GM12865 (cell line): ENCODE results near the gene NT5C3A.

Experiments used
- DNase-seq: peaks from one replicate; pipeline ENCODE4 v3.0.0; 2010; ENCODE audit warnings: low read depth
- H3K4me3 ChIP-seq: 2 replicates; pipeline ENCODE4 v1.5.1; 2011; ENCODE audit warnings: mild to moderate bottlenecking, low read depth, low read length, control low read depth
- TF ChIP-seq, protein P1 (sequence below): IDR thresholded peaks from 2 replicates; pipeline ENCODE4 v1.5.1; 2011; ENCODE audit warnings: low read length, control low read depth, low read depth, inconsistent platforms; ENCODE audit not compliant: insufficient read depth; ENCODE audit errors: missing control alignments

The NT5C3A gene

DNA sequence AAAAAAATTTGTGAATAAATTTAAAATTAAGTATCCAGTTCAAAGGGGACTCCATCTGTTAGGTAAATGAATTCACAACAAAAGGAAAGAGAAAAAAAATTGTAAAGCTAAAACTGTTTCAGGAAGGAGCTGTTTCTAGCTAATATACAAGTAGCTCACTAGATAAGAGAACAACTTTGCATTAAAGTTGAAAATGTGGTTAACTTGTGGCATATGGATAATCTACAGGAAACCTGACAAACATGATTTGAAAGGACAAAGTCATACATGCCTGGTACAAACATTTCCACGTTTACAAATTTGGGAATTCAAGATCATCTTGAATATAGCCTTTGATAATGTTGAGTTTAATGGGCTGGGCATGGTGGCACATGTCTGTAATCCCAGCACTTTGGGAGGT lies 8.9 kb downstream of the NT5C3A start:
- H3K4me3 ChIP-seq: no peak overlapping the region
- no peak for DNase-seq
- TF ChIP-seq, protein P1, sequence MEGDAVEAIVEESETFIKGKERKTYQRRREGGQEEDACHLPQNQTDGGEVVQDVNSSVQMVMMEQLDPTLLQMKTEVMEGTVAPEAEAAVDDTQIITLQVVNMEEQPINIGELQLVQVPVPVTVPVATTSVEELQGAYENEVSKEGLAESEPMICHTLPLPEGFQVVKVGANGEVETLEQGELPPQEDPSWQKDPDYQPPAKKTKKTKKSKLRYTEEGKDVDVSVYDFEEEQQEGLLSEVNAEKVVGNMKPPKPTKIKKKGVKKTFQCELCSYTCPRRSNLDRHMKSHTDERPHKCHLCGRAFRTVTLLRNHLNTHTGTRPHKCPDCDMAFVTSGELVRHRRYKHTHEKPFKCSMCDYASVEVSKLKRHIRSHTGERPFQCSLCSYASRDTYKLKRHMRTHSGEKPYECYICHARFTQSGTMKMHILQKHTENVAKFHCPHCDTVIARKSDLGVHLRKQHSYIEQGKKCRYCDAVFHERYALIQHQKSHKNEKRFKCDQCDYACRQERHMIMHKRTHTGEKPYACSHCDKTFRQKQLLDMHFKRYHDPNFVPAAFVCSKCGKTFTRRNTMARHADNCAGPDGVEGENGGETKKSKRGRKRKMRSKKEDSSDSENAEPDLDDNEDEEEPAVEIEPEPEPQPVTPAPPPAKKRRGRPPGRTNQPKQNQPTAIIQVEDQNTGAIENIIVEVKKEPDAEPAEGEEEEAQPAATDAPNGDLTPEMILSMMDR: no peak

DNA sequence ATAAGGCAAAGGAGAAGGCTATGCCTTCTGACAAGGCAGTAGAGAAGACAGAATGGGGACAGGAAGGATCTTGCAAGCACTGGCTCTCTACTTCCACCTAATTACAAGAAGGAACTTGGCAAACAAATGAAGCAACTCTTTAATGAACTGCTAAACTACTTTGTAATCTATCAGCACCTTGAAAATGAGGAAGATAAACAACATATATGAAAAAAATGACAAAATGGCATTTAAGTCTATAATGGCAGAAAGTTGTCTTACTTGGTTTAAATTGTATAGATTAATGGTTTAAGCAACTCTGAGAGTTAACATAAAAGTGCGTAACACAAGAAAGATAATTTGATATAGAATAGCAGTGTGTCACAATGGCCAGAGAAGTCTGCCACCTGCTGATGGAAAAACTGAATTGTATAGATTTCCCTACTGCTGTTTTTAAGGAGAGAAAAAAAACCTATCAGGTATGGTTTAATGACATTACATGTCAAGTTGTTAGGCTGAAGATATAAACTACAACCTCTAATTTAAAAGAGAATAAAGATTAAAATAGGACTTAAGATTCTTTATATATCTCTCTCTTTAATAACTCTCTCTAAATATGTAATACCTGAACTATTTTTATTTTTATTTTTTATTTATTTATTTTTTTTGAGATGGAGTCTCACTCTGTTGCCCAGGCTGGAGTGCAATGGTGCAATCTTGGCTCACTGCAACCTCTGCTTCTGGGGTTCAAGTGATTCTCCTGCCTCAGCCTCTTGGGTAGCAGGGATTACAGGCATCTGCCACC lies 11.8 kb downstream of the NT5C3A start:
- DNase-seq: peak; percentile 53
- TF ChIP-seq, protein P1: peak; percentile 48
- no peak overlapping the region for H3K4me3 ChIP-seq

DNA sequence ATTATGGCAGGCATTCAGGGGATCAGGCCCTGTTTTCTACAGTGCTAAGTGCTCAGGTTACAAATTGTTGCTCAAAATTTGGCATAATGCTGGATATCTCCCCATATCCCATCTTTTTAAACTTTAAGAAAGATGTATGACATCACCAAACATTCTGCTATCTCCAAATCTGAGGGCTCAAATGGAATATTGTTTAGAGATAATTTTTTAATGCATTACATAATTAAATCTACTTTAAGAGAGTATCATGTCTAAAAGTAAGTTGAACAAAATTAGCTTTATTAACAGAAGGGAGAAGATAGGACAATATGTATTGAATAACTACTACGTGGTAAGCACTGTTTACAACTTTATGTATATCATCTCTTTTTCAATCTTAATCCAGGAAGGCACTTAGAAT lies 13.9 kb downstream of the NT5C3A start:
- no peak overlapping the region for H3K4me3 ChIP-seq
- DNase-seq: no peak
- TF ChIP-seq, protein P1: no peak

DNA sequence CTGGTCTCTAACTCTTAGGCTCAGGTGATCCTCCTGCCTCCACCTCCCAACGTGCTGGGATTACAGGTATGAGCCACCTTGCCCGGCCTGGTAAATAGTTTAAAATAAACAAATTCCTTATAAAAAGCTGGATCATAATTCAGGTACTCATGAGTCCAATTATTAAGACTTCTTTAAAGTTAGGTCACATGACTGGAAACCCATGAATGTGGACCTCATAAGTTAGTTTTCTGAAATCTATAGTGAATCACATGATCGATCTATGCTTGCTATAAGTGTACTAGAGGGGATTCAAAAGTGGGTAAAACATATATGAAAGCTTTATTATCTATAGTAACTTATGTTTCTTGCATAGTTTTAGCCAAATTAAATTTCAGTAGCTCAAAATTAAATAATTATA lies 14.3 kb downstream of the NT5C3A start:
- H3K4me3 ChIP-seq: no peak overlapping the region
- DNase-seq: no peak
- TF ChIP-seq, protein P1: no peak

DNA sequence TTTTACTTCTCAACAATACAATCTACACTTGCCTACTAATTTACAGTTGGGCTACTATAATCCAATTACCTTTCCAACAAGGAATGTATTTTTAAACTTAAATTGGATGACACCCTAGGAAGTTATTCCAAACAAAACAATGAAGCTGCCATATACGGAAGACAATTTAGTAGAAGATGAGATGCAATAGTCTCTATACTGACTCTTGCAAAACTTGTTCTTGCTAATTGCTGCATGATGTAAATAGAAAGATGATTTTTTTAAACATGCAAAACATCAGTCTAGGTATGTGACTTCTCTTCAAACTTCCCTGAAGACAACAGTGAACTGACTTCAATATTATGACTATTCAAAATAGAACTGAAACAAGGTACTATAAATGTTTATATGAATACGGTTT lies 17.6 kb downstream of the NT5C3A start:
- DNase-seq: peak; percentile 29

DNA sequence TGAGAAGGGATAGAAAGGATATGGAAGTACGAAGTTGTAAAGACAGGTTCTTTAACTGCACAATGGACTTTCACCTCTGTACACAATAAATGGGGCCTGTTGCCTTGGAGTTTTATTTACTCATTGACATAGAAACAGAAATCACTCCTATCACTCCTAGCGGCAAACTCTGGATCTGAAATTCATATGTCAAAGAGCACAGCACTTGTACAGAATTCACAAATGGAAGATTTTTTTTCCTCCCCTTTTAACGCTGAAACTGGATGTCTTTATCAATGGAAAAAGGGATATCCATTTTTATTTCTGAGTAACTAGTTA lies 18.2 kb downstream of the NT5C3A start:
- no peak overlapping the region for H3K4me3 ChIP-seq

More for the DNA sequence above, 17.6 kb downstream of the NT5C3A start:
- no peak overlapping the region for H3K4me3 ChIP-seq
- TF ChIP-seq, protein P1: no peak

More for the DNA sequence above, 18.2 kb downstream of the NT5C3A start:
- TF ChIP-seq, protein P1: no peak
- DNase-seq: no peak
